ENCODE results near the gene PABPC1L.

Gene PABPC1L

GRCh38 chr20:44900231-44900854, 9.5 kb upstream of the PABPC1L start:
- no peak for DNase-seq (ENCODE audit: low read depth, low spot score)

- DNase-seq (ENCODE audit: low read depth, low spot score): no peak
These were observed 7.9 kb upstream of the PABPC1L start for GRCh38 chr20:44901974-44902373.

- DNase-seq (ENCODE audit: low read depth, low spot score): no peak
These were observed 5.5 kb upstream of the PABPC1L start for GRCh38 chr20:44904377-44904776.

GRCh38 chr20:44908987-44909871, 631 bp upstream of the PABPC1L start:
- DNase-seq (ENCODE audit: low read depth, low spot score): no peak

- no peak for DNase-seq (ENCODE audit: low read depth, low spot score)
These were observed 916 bp downstream of the PABPC1L start for GRCh38 chr20:44910690-44911262.

GRCh38 chr20:44911264-44911921, 1.5 kb downstream of the PABPC1L start:
- peak; percentile 12 for DNase-seq (ENCODE audit: low read depth, low spot score)

GRCh38 chr20:44912189-44912588, 2.3 kb downstream of the PABPC1L start:
- DNase-seq (ENCODE audit: low read depth, low spot score): no peak

GRCh38 chr20:44914924-44915323, 5.1 kb downstream of the PABPC1L start:
- no peak for DNase-seq (ENCODE audit: low read depth, low spot score)

GRCh38 chr20:44916586-44916985, 6.7 kb downstream of the PABPC1L start:
- no peak for DNase-seq (ENCODE audit: low read depth, low spot score)

GRCh38 chr20:44917399-44917798, 7.5 kb downstream of the PABPC1L start:
- DNase-seq (ENCODE audit: low read depth, low spot score): no peak

- no peak for DNase-seq (ENCODE audit: low read depth, low spot score)
These were observed 8.5 kb downstream of the PABPC1L start for GRCh38 chr20:44918342-44918741.

GRCh38 chr20:44918761-44919160, 8.9 kb downstream of the PABPC1L start:
- no peak for DNase-seq (ENCODE audit: low read depth, low spot score)

- DNase-seq (ENCODE audit: low read depth, low spot score): no peak
These were observed 11.6 kb downstream of the PABPC1L start for GRCh38 chr20:44921447-44921846.

- DNase-seq (ENCODE audit: low read depth, low spot score): no peak
These were observed 14.7 kb downstream of the PABPC1L start for GRCh38 chr20:44924541-44924940.

GRCh38 chr20:44928595-44928994, 18.7 kb downstream of the PABPC1L start:
- no peak for DNase-seq (ENCODE audit: low read depth, low spot score)

- no peak for DNase-seq (ENCODE audit: low read depth, low spot score)
These were observed 20.8 kb downstream of the PABPC1L start for GRCh38 chr20:44930517-44931168.

- DNase-seq (ENCODE audit: low read depth, low spot score): no peak
These were observed 22.1 kb downstream of the PABPC1L start for GRCh38 chr20:44931911-44932310.

- no peak for DNase-seq (ENCODE audit: low read depth, low spot score)
These were observed 23.1 kb downstream of the PABPC1L start for GRCh38 chr20:44932916-44933315.

- DNase-seq (ENCODE audit: low read depth, low spot score): no peak
These were observed 26.6 kb downstream of the PABPC1L start for GRCh38 chr20:44936510-44936909.

GRCh38 chr20:44938637-44939036, 28.8 kb downstream of the PABPC1L start:
- DNase-seq (ENCODE audit: low read depth, low spot score): no peak

GRCh38 chr20:44941120-44941691, 31.3 kb downstream of the PABPC1L start:
- no peak for DNase-seq (ENCODE audit: low read depth, low spot score)
